Hepatocyte (in vitro differentiated cells): Measurements from ENCODE around the gene UBE2Q2.

ENCODE experiments used
- EZH2 ChIP-seq: fragments of 200-600 bp; sonication (generic); IDR thresholded peaks from 2 replicates; pipeline ENCODE4 v1.6.1; 2016; ENCODE audit warnings: antibody characterized with exemption, mild to moderate bottlenecking, borderline replicate concordance
- TF ChIP-seq, protein P1 (sequence below): fragments of 200-600 bp; sonication (generic); IDR thresholded peaks from 2 replicates; pipeline ENCODE4 v1.5.1; 2016; ENCODE audit warnings: antibody characterized with exemption, mild to moderate bottlenecking; ENCODE audit not compliant: poor library complexity

DNA sequence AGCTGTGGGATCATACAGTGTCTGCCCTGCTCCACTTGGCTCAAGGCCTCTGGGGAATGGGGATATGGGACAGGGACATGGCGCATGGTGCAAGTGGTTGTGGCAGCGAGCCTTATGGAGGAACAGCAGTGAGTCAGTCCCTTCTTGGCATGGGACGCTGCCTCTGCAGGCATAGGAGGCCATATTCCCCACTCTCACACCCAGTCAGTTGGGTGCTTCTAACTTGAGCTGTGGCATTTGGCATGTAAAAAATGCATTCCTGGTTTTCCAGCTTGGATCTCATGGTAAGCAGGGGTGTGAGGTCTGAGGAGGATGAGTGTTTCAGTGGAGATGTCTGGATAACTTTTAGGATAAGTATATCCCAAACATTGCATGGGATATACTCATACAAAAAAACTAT is 31.6 kb upstream of the UBE2Q2 start:
- TF ChIP-seq EZH2, result no peak
- TF ChIP-seq, protein P1, sequence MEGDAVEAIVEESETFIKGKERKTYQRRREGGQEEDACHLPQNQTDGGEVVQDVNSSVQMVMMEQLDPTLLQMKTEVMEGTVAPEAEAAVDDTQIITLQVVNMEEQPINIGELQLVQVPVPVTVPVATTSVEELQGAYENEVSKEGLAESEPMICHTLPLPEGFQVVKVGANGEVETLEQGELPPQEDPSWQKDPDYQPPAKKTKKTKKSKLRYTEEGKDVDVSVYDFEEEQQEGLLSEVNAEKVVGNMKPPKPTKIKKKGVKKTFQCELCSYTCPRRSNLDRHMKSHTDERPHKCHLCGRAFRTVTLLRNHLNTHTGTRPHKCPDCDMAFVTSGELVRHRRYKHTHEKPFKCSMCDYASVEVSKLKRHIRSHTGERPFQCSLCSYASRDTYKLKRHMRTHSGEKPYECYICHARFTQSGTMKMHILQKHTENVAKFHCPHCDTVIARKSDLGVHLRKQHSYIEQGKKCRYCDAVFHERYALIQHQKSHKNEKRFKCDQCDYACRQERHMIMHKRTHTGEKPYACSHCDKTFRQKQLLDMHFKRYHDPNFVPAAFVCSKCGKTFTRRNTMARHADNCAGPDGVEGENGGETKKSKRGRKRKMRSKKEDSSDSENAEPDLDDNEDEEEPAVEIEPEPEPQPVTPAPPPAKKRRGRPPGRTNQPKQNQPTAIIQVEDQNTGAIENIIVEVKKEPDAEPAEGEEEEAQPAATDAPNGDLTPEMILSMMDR, result no peak
